GM19328 (cell line): ENCODE results near the gene RPS15.

Experiments used
- ATAC-seq: cut with Tn5 transposase; IDR thresholded peaks from one replicate; pipeline ENCODE4 v1.9.1; 2021; ENCODE audit warnings: mild to moderate bottlenecking, moderate library complexity; ENCODE audit not compliant: unreplicated experiment

The RPS15 gene

DNA sequence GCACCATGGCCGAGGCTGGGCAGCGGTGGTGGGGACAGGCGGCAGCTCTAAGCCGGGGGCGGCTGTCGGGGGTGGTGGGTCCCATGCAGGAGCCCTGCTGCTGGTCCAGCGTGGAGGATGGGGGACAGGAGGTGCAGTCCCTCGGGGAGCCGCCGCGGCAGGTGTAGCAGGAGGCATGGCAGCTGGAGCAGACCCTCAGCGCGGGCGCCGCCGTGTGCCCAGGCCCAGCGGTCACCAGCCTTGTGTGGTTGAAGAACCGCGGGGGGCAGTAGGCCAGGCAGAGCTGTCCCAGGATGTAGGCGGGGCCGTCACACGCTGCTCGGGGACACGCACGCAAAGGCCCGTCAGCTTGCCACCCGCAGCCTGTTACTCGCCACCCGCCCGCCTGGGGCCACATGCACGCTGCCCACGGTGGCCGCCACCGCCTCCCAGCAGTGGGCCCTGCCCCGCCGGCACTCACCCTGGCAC lies 43.7 kb downstream of the RPS15 start:
- no peak for ATAC-seq

DNA sequence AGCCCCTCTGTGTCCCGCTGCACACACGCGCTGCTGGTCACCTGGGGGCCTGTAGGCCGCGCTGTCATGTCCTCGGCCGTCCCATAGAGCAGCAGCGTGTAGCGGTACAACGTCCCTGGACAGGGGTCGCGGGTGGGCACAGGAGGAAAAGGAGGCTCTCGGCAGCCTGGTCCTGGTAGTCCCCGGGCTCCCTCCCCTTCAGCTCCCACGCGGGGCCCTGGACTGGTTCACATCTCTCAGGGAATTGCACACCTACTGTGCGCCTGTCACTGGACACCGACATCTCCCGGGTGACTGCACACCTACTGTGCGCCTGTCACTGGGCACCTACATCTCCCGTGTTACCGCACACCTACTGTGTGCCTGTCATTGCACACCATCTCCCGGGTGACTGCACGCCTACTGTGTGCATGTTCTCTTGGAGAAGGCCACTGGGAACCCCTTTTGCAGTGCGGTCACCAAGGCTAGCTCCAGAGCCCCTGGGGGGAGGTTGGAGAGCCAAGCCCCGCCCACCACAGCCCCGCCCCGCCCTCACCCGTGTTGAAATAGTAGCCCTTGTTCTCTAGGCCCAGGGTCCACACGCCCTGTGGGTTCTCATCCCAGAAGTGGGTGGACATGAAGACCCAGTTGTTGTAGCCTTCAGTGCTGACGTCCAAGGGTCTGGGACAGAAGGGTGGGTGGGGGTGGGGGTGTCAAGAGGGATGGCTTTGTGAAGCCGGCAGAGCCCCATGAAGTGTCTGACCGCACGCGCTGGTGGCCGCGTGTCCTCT lies 44.4 kb downstream of the RPS15 start:
- no peak for ATAC-seq

DNA sequence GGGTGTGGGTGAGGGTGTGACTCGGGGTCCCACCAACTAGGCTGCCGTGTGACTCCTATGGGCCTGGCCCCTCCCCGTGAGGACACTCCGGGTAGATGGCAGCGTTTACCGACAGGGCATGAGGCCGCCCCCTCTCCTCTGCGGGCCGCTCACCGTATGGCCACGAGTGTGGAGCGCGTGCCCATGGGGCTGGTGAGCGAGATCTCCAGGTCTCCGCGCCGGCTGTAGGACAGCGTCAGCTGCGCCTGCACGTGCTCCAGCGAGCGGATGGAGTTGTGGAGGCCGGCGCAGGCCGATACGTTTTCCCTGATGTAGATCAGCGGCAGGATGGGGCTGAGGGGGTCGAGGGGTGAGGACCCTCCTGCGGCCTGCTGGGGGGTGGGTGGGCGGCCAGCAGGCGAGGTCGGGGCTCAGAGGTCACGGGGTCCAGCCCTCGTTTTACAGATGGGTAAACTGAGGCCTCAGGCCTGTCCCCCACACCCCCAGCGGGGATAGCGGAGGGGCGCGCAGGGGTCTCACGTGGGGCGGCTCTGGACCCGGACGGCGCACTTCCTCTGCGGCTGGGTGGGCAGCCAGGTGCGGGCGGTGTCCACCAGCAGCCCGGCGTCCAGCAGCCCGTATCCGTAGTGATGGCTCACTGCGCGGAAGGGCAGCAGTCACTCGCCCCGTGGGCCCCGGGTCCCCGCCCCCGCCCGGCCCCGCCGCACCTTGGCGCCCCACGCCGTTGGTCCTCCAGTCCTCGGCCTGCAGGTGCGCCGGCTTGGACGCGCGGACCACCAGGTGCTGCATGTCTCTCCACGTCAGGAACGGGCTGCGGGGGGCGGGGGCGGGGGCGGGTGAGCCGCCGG lies 45.2 kb downstream of the RPS15 start:
- ATAC-seq, result no peak

DNA sequence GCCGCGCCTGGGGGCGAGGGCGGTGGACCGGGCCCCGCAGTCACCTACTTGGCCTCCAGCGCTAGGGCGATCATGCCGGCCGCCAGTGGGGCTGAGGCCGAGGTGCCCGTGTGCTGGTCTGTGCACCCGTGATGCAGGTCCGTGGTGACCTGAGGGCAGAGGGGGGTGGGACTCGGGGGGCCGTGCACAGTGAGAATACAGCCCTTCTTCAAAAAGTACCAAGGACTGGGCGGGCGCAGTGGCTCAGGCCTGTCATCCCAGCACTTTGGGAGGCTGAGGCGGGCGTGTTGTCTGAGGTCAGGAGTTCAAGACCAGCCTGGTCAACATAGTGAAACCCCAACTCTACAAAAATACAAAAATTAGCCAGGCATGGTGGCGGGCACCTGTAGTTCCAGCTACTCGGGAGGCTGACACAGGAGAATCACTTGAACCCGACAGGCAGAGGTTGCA lies 45.8 kb downstream of the RPS15 start:
- no peak for ATAC-seq

DNA sequence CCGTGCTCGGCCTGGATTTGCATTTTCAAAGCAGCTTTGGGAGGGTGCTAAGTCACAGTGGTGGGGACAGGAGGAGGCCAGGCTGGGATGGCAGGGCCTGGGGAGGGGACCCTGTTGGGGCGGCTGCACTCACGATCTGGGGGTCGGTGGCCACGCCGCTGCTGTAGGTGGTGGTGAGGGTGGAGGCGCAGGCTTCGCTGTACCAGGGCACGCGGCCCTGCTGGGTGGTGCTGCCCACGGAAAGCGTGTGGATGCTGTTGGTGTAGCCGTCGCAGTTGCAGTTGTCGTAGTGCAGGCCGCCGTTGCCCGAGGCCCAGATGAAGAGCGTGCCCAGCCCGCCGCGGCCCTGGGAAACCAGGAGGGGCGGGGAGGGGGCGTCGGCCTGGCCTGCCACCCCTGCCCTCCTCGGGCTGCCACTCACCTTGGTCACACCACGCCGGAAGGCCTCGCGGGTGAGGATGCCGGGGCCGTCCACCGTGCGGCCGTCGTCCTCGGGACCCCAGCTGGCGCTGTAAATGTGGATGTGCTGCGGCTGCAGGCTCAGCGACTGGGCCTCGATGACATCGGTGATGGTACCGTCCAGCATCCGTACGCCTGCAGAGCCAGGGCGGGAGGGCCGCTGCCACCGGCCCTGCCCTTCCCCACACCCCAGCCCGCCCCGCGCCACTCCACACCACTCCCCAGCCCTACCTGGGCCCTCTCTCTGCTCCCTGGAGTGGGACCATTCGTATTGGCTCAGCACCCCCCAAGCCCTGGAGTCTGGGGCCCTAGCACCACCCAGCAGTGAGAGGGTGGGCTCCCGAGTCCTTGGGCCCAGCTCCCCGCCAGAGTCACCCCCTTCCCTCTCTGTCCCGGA lies 48.8 kb downstream of the RPS15 start:
- ATAC-seq, result no peak

DNA sequence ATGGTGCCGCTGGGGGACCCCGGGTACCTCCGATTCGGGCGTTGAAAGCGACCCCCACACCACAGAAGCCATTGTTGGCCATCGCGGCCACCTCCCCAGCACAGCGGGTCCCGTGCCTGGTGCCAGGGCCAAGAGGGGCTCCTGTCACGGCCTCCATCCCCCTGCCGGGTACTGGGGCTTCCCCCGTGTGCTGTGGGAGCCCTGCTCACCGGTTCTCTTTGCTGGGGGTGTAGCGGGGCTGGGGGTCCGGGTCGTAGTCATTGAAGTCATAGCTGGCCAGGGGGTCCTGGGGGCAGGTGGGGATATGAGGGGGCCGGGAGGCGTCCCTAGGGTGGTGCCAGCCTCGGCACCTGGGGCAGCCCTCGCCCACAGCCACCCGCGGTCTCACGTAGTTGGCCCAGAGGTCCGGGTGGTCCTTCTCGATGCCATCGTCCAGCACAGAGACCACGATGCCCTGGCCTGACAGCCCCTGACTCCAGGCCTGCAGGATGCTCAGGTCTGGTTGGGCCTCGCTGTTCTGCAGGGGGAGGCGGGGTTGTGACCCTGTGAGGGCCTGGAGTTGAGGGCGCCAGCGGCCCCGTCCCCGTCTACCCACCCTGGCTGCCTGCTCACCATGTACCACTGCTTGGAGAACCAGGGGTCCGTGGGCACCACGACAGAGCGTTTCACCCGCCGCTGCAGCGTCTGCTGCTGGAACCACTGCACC lies 49.5 kb downstream of the RPS15 start:
- ATAC-seq, result no peak

DNA sequence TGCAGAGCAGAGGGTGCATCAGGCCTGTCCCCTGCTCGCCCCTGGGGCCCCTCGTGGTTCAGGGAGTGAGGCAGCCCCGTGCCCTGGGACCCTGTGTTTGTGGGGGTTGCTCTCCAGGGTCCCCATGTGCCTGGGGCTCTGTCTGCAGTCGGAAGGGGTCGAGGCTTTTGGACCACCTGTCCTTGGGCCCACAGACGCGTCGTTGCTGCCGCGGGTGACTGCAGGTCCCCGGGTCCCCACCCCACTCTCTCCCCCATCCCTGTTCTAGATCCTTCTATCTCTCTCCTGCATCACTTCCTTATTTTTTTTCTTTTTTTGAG lies 50.0 kb downstream of the RPS15 start:
- ATAC-seq, result no peak

DNA sequence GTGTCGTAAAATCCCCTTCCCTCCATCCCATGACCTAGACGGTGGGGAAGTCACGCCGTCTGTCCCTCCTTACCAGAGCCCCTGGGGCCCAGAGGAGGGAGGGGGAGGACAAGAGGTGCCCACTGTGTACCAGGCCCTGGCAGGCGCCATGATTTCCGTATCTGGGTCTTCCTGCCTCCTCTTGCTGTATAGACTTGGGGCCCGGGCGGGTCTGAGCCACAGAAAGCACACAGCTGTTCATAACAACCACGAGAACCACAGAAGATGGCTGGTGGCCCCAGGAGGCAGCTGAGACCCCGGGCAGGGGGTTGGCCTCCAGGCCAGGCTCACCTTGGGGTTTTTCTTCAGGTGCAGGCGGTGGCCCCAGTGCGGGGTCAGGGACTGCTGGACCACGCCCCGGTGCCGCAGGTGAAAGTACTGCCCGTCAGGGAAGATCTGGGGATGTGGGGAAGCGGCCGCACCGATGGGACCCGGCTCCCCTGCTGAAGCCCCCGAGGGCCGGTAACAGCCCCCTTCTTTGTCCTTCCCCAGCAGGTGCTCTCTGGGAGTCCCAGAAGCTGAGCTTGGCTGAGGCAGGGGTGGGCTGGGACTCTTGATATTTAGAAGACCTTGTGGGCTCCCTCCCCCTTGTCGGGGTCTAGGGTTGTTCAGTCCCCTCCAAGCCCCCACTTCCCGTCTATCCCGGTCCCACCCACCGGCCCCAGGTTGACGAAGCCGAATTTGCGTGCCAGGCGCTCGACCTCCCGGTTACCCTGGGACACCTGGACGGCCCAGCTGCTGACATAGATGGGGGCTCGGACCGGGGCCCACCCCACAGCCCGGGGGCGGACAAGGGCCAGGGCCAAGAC lies 51.5 kb downstream of the RPS15 start:
- no peak for ATAC-seq
